Bronchus fibroblast of lung (primary cell): ENCODE data around the gene RDH16. TPM values are rescaled to one million over a fixed set of nuclear protein-coding genes. Genes with fewer than 3 reads are reported as not detected.

ENCODE experiments used
- total RNA-seq: library from RNA; depleted of rRNA; stranded (reverse); fragments of >200 nt; gene quantifications from 2 replicates; pipeline ENCODE4 v1.2.3, GENCODE V29; 2015

RDH16 gene, protein sequence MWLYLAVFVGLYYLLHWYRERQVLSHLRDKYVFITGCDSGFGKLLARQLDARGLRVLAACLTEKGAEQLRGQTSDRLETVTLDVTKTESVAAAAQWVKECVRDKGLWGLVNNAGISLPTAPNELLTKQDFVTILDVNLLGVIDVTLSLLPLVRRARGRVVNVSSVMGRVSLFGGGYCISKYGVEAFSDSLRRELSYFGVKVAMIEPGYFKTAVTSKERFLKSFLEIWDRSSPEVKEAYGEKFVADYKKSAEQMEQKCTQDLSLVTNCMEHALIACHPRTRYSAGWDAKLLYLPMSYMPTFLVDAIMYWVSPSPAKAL
- under 0.01 TPM in 1 of 2 replicates, not detected in the other for total RNA-seq

DNA sequence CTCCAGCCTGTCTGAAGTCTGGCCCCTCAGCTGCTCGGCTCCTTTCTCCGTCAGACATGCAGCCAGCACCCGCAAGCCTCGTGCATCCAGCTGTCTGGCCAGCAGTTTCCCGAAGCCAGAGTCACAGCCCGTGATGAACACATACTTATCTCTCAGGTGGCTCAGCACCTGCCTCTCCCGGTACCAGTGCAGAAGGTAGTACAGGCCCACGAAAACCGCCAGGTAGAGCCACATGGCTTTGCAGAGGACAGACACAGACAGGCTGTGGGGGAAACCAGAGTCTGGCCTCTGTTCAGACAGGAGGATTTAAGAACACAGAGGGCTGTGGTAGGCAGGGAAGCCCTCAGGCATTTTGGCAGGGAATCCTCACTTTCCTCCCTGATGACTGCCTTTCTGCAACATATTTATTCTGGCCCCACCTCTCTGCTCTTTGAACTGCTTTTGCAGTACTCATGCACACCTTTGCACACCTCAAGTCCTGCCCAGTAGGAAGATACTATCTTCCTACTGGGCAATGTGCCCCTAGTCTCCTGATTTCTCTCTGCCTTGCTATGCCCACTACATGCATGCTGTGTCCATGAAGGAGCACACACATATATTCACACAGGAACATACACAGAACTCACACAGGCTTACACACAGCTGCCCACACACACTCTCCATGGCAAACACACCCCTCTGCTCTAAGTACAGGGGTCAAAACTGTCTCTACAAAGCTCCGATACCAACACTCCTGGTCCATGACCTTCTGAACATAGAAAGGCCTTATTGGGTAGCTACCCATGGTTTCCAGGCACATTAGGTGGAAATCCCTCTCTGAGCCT, at the start of gene RDH16:
RDH16 (minus strand) TSS at position 380 of the 824 bp plus-strand sequence; CDS start at position 234, 146 bp downstream.

DNA sequence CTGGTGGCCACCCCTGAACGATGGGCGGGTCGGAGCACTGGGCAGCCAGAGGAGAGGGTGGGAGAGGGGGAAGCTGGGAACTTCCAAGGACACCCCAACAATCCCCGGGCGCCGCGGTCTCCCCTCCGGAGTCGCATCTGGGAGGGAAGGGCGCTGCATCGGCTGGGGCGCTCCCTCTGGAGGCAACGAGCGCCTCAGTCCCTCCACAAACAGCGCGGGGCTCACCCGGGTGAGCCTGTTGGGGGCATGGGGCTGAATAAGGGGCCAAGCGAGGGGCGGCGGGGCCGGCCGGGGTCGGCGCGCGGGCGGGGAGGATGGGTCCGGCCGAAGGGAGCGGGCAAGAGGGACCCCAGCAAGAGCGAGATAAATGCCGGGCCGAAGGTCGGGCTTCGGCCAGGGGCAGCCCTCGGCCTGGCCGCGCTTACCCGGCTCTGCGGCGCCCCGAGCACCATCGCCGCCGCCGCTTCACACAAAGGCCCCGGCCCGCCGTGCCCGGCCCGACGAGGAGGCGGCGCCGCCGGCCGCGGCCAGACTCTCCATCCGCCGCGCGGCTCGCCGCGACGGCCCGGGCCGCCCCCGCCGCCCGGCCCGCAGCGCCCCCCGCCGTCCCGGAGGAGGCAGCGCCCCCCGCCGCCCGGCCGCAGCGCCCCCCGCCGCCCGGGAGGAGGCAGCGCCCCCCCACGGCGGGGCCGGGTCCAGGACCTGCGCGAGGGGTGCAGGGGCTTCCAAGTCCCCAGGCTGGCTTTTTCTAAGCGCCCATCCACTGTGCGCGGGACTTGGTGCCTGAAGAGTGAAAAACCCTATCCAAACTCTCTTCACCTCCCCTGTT, 48.8 kb upstream of the RDH16 start, which contains the start of gene ZBTB39:
ZBTB39 (minus strand) TSS at position 567 of the 829 bp plus-strand sequence. CDS start 1,629 bp downstream, outside the sequence.

DNA sequence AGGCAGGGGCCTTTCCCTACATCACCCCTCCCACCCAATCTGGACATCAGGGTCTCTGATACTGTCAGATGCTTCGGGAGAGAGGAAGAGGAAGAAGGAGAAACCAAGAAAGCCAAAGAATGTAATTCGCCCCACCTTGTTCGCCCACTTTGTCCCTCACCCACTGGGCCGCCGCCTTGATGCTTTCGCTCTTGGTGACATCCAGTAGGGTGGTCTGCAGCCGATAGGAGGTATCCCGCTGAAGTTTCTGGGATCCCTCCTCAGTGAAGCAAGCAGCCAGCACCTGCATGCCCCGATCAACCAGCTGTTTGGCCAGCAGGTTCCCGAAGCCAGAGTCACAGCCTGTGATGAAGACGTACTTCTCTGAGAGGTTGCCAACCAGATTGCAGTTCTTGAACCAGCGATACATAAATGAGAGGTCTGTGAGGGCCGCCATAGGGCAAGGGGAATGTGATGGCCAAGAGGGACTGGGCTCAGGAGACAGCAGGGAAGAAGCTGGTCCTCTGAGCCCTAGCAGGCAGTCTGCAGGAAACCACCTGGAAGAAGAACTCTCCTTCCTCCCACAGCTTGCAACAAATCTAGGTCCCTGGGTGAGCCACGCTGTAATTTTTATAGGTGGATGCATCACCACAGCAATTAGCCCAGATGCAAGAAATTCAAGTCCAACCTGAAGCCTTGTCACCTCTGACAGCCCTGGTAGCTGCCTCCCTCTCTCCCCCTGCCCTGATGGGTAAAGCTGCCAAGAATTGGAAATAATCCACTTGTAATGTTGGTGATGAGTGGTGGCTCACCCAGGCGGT, 23.4 kb downstream of the RDH16 start, which contains the start of gene SDR9C7:
SDR9C7 (minus strand) TSS at position 583 of the 800 bp plus-strand sequence; CDS start at position 436, 147 bp downstream.

Other genes with a start within 250 kb of the RDH16 start
- gene NACA, start 232.3 kb downstream of the RDH16 start, total RNA-seq: 1,369 and 1,498 TPM in 2 replicates
- gene PRIM1, start 205.3 kb downstream of the RDH16 start, total RNA-seq: 19.3 and 20.0 TPM in 2 replicates
- 1.0 and 1.6 TPM in 2 replicates for gene HSD17B6, start 194.3 kb downstream of the RDH16 start, total RNA-seq
- not detected in 2 replicates for gene SDR9C7, start 23.2 kb downstream of the RDH16 start, total RNA-seq
- gene ZBTB39, start 48.9 kb upstream of the RDH16 start, total RNA-seq: 2.8 and 3.4 TPM in 2 replicates
- gene TAC3, start 58.9 kb upstream of the RDH16 start, total RNA-seq: 0.34 TPM in 1 of 2 replicates, not detected in the other
- not detected in 2 replicates for gene MYO1A, start 92.5 kb upstream of the RDH16 start, total RNA-seq
- 9.5 and 11.4 TPM in 2 replicates for gene NEMP1, start 121.2 kb upstream of the RDH16 start, total RNA-seq
- 45.7 and 49.2 TPM in 2 replicates for gene NAB2, start 131.5 kb upstream of the RDH16 start, total RNA-seq
- gene STAT6, start 153.8 kb upstream of the RDH16 start, total RNA-seq: 64.7 and 73.6 TPM in 2 replicates
- 29.8 and 32.9 TPM in 2 replicates for gene LRP1, start 170.9 kb upstream of the RDH16 start, total RNA-seq
- gene LRP1-AS, start 190.0 kb upstream of the RDH16 start, total RNA-seq: not detected in 2 replicates